MCF 10A (cell line): ENCODE results near the gene PSMD10. TPM values are rescaled to one million over a fixed set of nuclear protein-coding genes. Genes with fewer than 3 reads are reported as not detected.

Source experiments
- BruUV-seq: library from RNA; stranded (reverse); fragments of 400-500 nt; replicated peaks from 2 replicates; lab custom pipeline; 2021; lab: Mats Ljungman, UMichigan
- CTCF ChIA-PET: fragments of 300-600 bp; sonication (Branson Sonifier 250); formaldehyde crosslinking; extraction: SDS; loops from one replicate; lab custom pipeline; 2021; ENCODE audit warnings: antibody characterized with exemption, inconsistent platforms; lab: Yijun Ruan, JAX
- POLR2A ChIA-PET: fragments of 300-600, 350-650 bp; sonication (Branson Sonifier 250); formaldehyde crosslinking; extraction: SDS; loops from one replicate; lab custom pipeline; 2020; ENCODE audit warnings: antibody characterized with exemption, inconsistent platforms; lab: Yijun Ruan, JAX
- DNase-seq: peaks from one replicate; pipeline ENCODE4 v3.0.0-alpha.2; 2018; ENCODE audit not compliant: unreplicated experiment
- H3K27ac Mint-ChIP-seq: one replicate; pipeline ENCODE4 v1.8.0; 2022; ENCODE audit warnings: mild to moderate bottlenecking, low read depth, mixed read lengths; ENCODE audit not compliant: unreplicated experiment
- H3K27me3 Mint-ChIP-seq: one replicate; pipeline ENCODE4 v1.8.0; 2022; ENCODE audit warnings: mixed read lengths; ENCODE audit not compliant: insufficient read depth, unreplicated experiment
- H3K36me3 Mint-ChIP-seq: one replicate; pipeline ENCODE4 v1.8.0; 2022; ENCODE audit warnings: mild to moderate bottlenecking, moderate library complexity, mixed read lengths; ENCODE audit not compliant: insufficient read depth, unreplicated experiment
- H3K4me1 Mint-ChIP-seq: one replicate; pipeline ENCODE4 v1.8.0; 2022; ENCODE audit warnings: mixed read lengths; ENCODE audit not compliant: insufficient read depth, unreplicated experiment
- H3K4me3 Mint-ChIP-seq: one replicate; pipeline ENCODE4 v1.8.0; 2022; ENCODE audit warnings: mild to moderate bottlenecking, moderate library complexity, mixed read lengths; ENCODE audit not compliant: unreplicated experiment
- H3K9me3 Mint-ChIP-seq: one replicate; pipeline ENCODE4 v1.8.0; 2022; ENCODE audit warnings: mixed read lengths; ENCODE audit not compliant: unreplicated experiment
- intact Hi-C: fragments of 100-400 bp; cut with micrococcal nuclease; formaldehyde crosslinking; loops from 2 replicates; pipeline ENCODE4 v1.14.1; 2022
- total RNA-seq: library from RNA; stranded (reverse); gene quantifications from 2 replicates; pipeline ENCODE4 v1.2.3, GENCODE V29; 2022
- TF ChIP-seq, protein P1 (sequence below): fragments of 200-600 bp; IDR thresholded peaks from one replicate; pipeline ENCODE4 v1.8.0; 2022; ENCODE audit warnings: antibody characterized with exemption, mild to moderate bottlenecking; ENCODE audit not compliant: unreplicated experiment

The PSMD10 gene
- total RNA-seq, 1 experiment from 2014 or later, result 52.6 TPM

DNA sequence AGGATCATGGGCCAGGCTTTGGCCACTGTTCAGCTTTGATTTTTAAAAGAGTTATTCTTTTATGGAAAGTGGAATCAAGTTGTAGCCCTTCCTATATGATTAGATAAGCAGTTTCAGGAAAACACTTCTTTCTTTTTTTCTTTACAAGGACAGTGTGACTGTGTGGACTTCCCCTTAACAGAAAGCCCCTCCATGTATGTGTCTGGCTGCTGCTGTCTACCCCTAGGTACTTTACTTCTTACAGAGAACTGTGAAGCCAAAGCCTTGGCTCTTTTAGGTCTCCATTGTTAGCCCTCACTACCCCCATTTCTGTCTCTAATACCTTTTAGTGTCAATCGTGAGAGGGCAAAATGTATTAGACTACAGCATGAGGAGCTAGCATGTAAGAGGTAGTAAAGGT, 27.3 kb downstream of the PSMD10 start:
- H3K4me3 Mint-ChIP-seq, result no peak overlapping the region
- DNase-seq, result no peak
- no peaks in the 10 kb centered on the region for H3K4me1 Mint-ChIP-seq
- H3K36me3 Mint-ChIP-seq, result no peaks in the 10 kb centered on the region
- CTCF ChIA-PET, result interaction anchor here (0.6 kb wide), 1 partner anchor 292 kb away, joined by 3 read pairs; no protein-coding TSS in a partner anchor
- TF ChIP-seq, protein P1, sequence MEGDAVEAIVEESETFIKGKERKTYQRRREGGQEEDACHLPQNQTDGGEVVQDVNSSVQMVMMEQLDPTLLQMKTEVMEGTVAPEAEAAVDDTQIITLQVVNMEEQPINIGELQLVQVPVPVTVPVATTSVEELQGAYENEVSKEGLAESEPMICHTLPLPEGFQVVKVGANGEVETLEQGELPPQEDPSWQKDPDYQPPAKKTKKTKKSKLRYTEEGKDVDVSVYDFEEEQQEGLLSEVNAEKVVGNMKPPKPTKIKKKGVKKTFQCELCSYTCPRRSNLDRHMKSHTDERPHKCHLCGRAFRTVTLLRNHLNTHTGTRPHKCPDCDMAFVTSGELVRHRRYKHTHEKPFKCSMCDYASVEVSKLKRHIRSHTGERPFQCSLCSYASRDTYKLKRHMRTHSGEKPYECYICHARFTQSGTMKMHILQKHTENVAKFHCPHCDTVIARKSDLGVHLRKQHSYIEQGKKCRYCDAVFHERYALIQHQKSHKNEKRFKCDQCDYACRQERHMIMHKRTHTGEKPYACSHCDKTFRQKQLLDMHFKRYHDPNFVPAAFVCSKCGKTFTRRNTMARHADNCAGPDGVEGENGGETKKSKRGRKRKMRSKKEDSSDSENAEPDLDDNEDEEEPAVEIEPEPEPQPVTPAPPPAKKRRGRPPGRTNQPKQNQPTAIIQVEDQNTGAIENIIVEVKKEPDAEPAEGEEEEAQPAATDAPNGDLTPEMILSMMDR, result no peak
- BruUV-seq, result no TSS peak
- H3K9me3 Mint-ChIP-seq, result no peaks in the 10 kb centered on the region
- intact Hi-C loops, result no loop called here
- H3K27me3 Mint-ChIP-seq, result peaks cover 82% of the 10 kb centered on the region
- POLR2A ChIA-PET, result no interaction called here
- H3K27ac Mint-ChIP-seq, result no peak overlapping the region

DNA sequence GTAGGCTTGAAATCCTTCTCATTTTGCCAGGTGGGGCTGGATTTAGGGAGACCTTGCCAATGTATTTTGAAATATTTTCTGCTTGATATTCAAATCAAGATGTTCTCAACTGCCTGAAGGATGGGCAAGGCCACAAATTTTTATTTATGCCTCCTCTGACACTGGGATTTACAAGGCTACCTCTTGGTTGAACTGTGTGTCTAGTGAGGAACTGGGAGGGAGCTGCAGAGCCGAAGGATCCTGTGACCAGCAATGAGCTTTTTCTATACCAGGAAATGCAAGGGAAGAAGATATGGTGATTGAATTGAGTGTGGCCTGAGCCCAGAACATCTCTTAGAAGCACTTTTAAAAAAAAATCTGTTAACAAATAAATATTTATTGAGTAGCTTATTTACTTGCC, 31.5 kb downstream of the PSMD10 start:
- BruUV-seq, result no TSS peak
- CTCF ChIA-PET, result interaction anchor here (0.6 to 1.5 kb wide), 4 partner anchors 10 to 387 kb away, joined by 3 to 5 read pairs (median 4); no protein-coding TSS in a partner anchor
- POLR2A ChIA-PET, result no interaction called here
- H3K4me1 Mint-ChIP-seq, result no peaks in the 10 kb centered on the region
- peaks cover 87% of the 10 kb centered on the region for H3K27me3 Mint-ChIP-seq
- no peaks in the 10 kb centered on the region for H3K9me3 Mint-ChIP-seq
- H3K36me3 Mint-ChIP-seq, result no peaks in the 10 kb centered on the region
- DNase-seq, result no peak
- H3K4me3 Mint-ChIP-seq, result no peak overlapping the region
- TF ChIP-seq, protein P1, result no peak
- H3K27ac Mint-ChIP-seq, result no peak overlapping the region
- intact Hi-C loops, result no loop called here

DNA sequence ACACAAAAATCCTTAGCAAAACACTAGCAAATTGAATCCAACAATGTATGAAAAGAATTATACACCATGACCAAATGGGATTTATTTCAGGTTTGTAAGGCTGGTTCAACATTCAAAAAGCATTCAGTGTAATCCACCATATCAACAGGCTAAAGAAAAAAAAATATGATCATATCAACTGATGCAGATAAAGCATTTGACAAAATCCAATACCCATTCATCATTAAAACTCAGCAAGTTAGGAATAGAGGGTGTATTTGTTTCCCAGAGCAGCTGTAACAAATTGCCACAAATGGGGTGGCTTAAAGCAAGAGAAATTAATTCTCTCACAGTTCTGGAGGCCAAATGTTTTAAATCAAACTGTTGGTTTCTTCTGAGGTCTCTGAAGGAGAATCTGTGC, 35.8 kb downstream of the PSMD10 start:
- Mint-ChIP-seq H3K9me3 (no peaks in the 10 kb centered on the region), H3K27ac (no peak overlapping the region), H3K4me1 (no peaks in the 10 kb centered on the region), H3K27me3 (peaks cover 90% of the 10 kb centered on the region), H3K36me3 (no peaks in the 10 kb centered on the region), H3K4me3 (no peak overlapping the region)
- ChIA-PET CTCF (no interaction called here), POLR2A (interaction anchor here (0.7 kb wide), 1 partner anchor 964 kb away, joined by 3 read pairs; no protein-coding TSS in a partner anchor)
- no peak for DNase-seq
- no TSS peak for BruUV-seq
- TF ChIP-seq, protein P1, result no peak
- intact Hi-C loops, result no loop called here

DNA sequence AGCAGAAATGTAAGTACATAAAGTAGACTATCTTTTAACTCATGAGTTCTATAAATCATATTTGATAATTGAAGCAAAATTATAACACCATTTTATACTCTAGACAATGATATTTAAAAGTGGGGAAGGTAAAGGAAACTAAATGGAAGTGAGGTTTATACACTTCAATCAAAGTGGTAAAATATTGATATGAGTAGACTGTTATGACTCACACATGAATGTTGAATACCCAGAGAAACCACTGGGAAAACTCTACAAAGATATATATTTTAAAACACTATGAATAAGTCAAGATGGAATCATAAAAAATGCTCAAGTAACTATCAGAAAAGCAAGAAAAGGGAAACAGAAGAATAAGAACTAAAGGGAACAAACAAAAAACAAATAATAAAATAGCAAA, 38.1 kb downstream of the PSMD10 start:
- CTCF ChIA-PET, result no interaction called here
- intact Hi-C loops, result no loop called here
- Mint-ChIP-seq H3K36me3 (no peaks in the 10 kb centered on the region), H3K4me1 (no peaks in the 10 kb centered on the region), H3K9me3 (no peaks in the 10 kb centered on the region), H3K4me3 (no peak overlapping the region), H3K27ac (no peak overlapping the region), H3K27me3 (peaks cover 80% of the 10 kb centered on the region)
- no peak for DNase-seq
- no TSS peak for BruUV-seq
- POLR2A ChIA-PET, result no interaction called here
- TF ChIP-seq, protein P1, result no peak
